ENCODE results near the gene DHX29.

Gene DHX29

DNA sequence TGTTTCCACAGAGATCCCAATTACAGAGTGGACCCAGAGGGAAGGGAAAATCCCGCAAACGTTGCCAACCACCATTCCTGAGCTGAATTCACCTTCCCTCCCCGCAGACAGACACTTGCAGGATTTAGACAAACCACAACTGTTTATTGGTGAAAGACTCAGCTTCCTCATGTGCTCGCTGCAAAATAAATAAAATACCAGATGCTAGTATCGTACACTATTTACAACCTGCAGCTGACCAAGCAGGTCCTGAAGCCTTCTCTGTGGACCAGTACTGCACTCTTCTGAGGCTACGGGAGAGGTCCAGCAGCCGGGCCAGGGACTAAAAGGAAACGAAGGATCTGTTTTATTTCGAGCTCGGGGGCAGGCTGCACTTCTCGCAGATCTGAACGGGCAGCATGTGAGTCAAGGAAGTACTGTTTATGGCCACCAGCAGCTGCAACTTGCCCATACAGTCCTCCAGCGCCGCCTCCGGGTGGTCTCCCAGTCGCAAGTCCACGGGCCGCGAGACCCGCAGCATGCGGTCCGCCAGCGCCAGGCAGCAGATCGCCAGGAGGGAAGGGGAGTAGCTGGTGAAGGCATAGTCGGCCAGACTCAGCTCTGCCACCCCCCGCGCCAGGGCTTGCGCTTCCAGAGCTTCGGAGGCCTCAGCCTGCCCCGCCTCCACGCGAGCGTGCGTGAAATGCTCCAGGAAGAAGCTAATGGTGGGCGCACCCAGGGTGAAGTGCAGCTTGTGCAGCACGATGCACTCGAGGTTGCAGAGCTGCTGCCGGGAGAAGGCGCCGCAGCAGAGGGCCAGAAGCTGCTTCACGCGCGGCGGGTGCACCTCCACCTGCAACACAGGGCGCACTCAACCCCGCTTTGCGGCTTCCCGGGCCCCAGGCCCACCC is 76.2 kb downstream of the DHX29 start:
- peaks cover 21% of the 10 kb centered on the region for H3K4me1 ChIP-seq (ENCODE audit: low read depth, poor library complexity, severe bottlenecking)
- H4K20me1 ChIP-seq (ENCODE audit: insufficient read depth) = no peaks in the 10 kb centered on the region
- no peak overlapping the region for H3K9ac ChIP-seq
- H3K27ac ChIP-seq = no peak overlapping the region
- no peak overlapping the region for H3K4me3 ChIP-seq (IDR thresholded peaks at IDR 0.05; ENCODE audit: insufficient read depth, low read depth, low read length)
- no peak overlapping the region for H3K4me2 ChIP-seq
- H3K36me3 ChIP-seq (ENCODE audit: insufficient read depth) = no peaks in the 10 kb centered on the region
- no peak overlapping the region for H2AFZ ChIP-seq (ENCODE audit: low read depth)
- TF ChIP-seq, protein P1, sequence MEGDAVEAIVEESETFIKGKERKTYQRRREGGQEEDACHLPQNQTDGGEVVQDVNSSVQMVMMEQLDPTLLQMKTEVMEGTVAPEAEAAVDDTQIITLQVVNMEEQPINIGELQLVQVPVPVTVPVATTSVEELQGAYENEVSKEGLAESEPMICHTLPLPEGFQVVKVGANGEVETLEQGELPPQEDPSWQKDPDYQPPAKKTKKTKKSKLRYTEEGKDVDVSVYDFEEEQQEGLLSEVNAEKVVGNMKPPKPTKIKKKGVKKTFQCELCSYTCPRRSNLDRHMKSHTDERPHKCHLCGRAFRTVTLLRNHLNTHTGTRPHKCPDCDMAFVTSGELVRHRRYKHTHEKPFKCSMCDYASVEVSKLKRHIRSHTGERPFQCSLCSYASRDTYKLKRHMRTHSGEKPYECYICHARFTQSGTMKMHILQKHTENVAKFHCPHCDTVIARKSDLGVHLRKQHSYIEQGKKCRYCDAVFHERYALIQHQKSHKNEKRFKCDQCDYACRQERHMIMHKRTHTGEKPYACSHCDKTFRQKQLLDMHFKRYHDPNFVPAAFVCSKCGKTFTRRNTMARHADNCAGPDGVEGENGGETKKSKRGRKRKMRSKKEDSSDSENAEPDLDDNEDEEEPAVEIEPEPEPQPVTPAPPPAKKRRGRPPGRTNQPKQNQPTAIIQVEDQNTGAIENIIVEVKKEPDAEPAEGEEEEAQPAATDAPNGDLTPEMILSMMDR (conservative IDR thresholded peaks at IDR 0.05; ENCODE audit: low read depth, low read length) = no peak
- H3K27me3 ChIP-seq (ENCODE audit: insufficient read depth, low read depth) = no peaks in the 10 kb centered on the region
- no peaks in the 10 kb centered on the region; the same call in 1 of the 2 replicates for H3K79me2 ChIP-seq (ENCODE audit: insufficient read depth, low read depth)

- TF ChIP-seq, protein P1 (conservative IDR thresholded peaks at IDR 0.05; ENCODE audit: low read depth, low read length) = no peak
- no peak overlapping the region for H3K9ac ChIP-seq
- H3K27me3 ChIP-seq (ENCODE audit: insufficient read depth, low read depth) = no peaks in the 10 kb centered on the region
- no peaks in the 10 kb centered on the region for H3K36me3 ChIP-seq (ENCODE audit: insufficient read depth)
- H3K4me3 ChIP-seq (IDR thresholded peaks at IDR 0.05; ENCODE audit: insufficient read depth, low read depth, low read length) = no peak overlapping the region
- H3K79me2 ChIP-seq (ENCODE audit: insufficient read depth, low read depth) = no peaks in the 10 kb centered on the region; the same call in 1 of the 2 replicates
- H4K20me1 ChIP-seq (ENCODE audit: insufficient read depth) = no peaks in the 10 kb centered on the region
- H3K27ac ChIP-seq = no peak overlapping the region
- no peak overlapping the region for H3K4me2 ChIP-seq
- H3K4me1 ChIP-seq (ENCODE audit: low read depth, poor library complexity, severe bottlenecking) = peaks cover 27% of the 10 kb centered on the region
- H2AFZ ChIP-seq (ENCODE audit: low read depth) = no peak overlapping the region
Observed at GRCh38 chr5:55230086-55230629, 77.3 kb downstream of the DHX29 start.

- Histone ChIP-seq H3K36me3 (ENCODE audit: insufficient read depth) (no peaks in the 10 kb centered on the region), H3K27me3 (ENCODE audit: insufficient read depth, low read depth) (no peaks in the 10 kb centered on the region), H3K4me2 (peak overlapping the region; percentile 92), H2AFZ (ENCODE audit: low read depth) (peak overlapping the region; percentile 94), H3K79me2 (ENCODE audit: insufficient read depth, low read depth) (no peaks in the 10 kb centered on the region; the same call in 1 of the 2 replicates), H3K9ac (peak overlapping the region; percentile 87), H4K20me1 (ENCODE audit: insufficient read depth) (no peaks in the 10 kb centered on the region), H3K27ac (peak overlapping the region; percentile 76), H3K4me3 (IDR thresholded peaks at IDR 0.05; ENCODE audit: insufficient read depth, low read depth, low read length) (no peak overlapping the region), H3K4me1 (ENCODE audit: low read depth, poor library complexity, severe bottlenecking) (peaks cover 20% of the 10 kb centered on the region)
- TF ChIP-seq, protein P1 (conservative IDR thresholded peaks at IDR 0.05; ENCODE audit: low read depth, low read length) = no peak; the same call in none of the 2 replicates
Observed at GRCh38 chr5:55227664-55228430, 79.6 kb downstream of the DHX29 start.

GRCh38 chr5:55226934-55227663 is 80.4 kb downstream of the DHX29 start, which contains the start of gene MCIDAS:
TSS of gene MCIDAS (minus strand) at chr5:55227315. CDS start at chr5:55227138, 177 bp downstream.
- TF ChIP-seq, protein P1 (conservative IDR thresholded peaks at IDR 0.05; ENCODE audit: low read depth, low read length) = no peak; the same call in 1 of the 2 replicates
- Histone ChIP-seq H2AFZ (ENCODE audit: low read depth) (peak within 1 kb of the TSS; percentile 94), H3K4me1 (ENCODE audit: low read depth, poor library complexity, severe bottlenecking) (peaks cover 19% of the 10 kb centered on the region), H3K79me2 (ENCODE audit: insufficient read depth, low read depth) (no peaks in the 10 kb centered on the region; the same call in 1 of the 2 replicates), H3K36me3 (ENCODE audit: insufficient read depth) (no peaks in the 10 kb centered on the region), H3K9ac (peak within 1 kb of the TSS; percentile 87), H4K20me1 (ENCODE audit: insufficient read depth) (no peaks in the 10 kb centered on the region), H3K4me3 (IDR thresholded peaks at IDR 0.05; ENCODE audit: insufficient read depth, low read depth, low read length) (no peak within 1 kb of the TSS), H3K27me3 (ENCODE audit: insufficient read depth, low read depth) (no peaks in the 10 kb centered on the region), H3K27ac (peak within 1 kb of the TSS; percentile 76), H3K4me2 (peak within 1 kb of the TSS; percentile 92)

Measured in KMS-11 (cell line).